GM12878 (cell line): ENCODE measurements around the gene ADAMTS13.

Experiments used
- EZH2 ChIP-seq: IDR thresholded peaks from 2 replicates; pipeline ENCODE4 v1.6.1; 2012; ENCODE audit warnings: low read depth, mild to moderate bottlenecking, control low read depth, inconsistent platforms, low read length, borderline replicate concordance; ENCODE audit not compliant: control insufficient read depth
- HDGF ChIP-seq: fragments of 450-650 bp; IDR thresholded peaks from 2 replicates; pipeline ENCODE4 v1.6.1; 2016; ENCODE audit warnings: antibody characterized with exemption
- NR2F1 ChIP-seq: fragments of 450-650 bp; conservative IDR thresholded peaks from 2 replicates; pipeline ENCODE4 v1.6.1; 2017; ENCODE audit warnings: mild to moderate bottlenecking
- POLR2A ChIP-seq: IDR thresholded peaks from 2 replicates; pipeline ENCODE4 v1.6.1; 2011; ENCODE audit warnings: low read depth, mild to moderate bottlenecking, low read length
- POU2F2 ChIP-seq: IDR thresholded peaks from 3 replicates; pipeline ENCODE4 v1.6.1; 2011; ENCODE audit warnings: low read depth, mild to moderate bottlenecking, low read length, borderline replicate concordance
- SP1 ChIP-seq: IDR thresholded peaks from one replicate; pipeline ENCODE4 v1.6.1; 2011; ENCODE audit warnings: low read depth, low read length
- TAF1 ChIP-seq: IDR thresholded peaks from 2 replicates; pipeline ENCODE4 v1.6.1; 2011; ENCODE audit warnings: mild to moderate bottlenecking, low read depth, low read length, borderline replicate concordance
- TCF3 ChIP-seq: IDR thresholded peaks from 2 replicates; pipeline ENCODE4 v1.6.1; 2012; ENCODE audit warnings: low read depth, mild to moderate bottlenecking, low read length, borderline replicate concordance; ENCODE audit not compliant: insufficient read depth
- ZBTB40 ChIP-seq: fragments of 450-650 bp; IDR thresholded peaks from 2 replicates; pipeline ENCODE4 v1.6.1; 2016; ENCODE audit warnings: mild to moderate bottlenecking, moderate library complexity, borderline replicate concordance
- ZNF24 ChIP-seq: fragments of 450-650 bp; IDR thresholded peaks from 2 replicates; pipeline ENCODE4 v1.6.1; 2017; ENCODE audit warnings: antibody characterized with exemption, mild to moderate bottlenecking
- ZNF592 ChIP-seq: fragments of 450-650 bp; IDR thresholded peaks from 2 replicates; pipeline ENCODE4 v1.6.1; 2017; ENCODE audit warnings: mild to moderate bottlenecking, moderate library complexity
- ZNF622 ChIP-seq: fragments of 450-650 bp; IDR thresholded peaks from 2 replicates; pipeline ENCODE4 v1.6.1; 2017; ENCODE audit warnings: mild to moderate bottlenecking, inconsistent platforms
- TF ChIP-seq, protein P1 (sequence below), 3 experiments: IDR thresholded peaks in 2 of 3; conservative IDR thresholded peaks in 1 of 3; 2 replicates each; pipeline ENCODE4 v1.5.1; 2011; ENCODE audit warnings: low read depth in 3 of 3, low read length in 3 of 3, mild to moderate bottlenecking in 3 of 3, control low read depth in 2 of 3, moderate library complexity in 2 of 3, inconsistent platforms in 1 of 3, mixed read lengths in 1 of 3; ENCODE audit not compliant: control insufficient read depth in 2 of 3, insufficient read depth in 1 of 3; ENCODE audit errors: extremely low read depth in 1 of 3

- no peak for TF ChIP-seq ZNF24
- no peak for TF ChIP-seq TAF1
- no peak for TF ChIP-seq ZBTB40
- TF ChIP-seq POU2F2, result no peak
- TF ChIP-seq, protein P1, sequence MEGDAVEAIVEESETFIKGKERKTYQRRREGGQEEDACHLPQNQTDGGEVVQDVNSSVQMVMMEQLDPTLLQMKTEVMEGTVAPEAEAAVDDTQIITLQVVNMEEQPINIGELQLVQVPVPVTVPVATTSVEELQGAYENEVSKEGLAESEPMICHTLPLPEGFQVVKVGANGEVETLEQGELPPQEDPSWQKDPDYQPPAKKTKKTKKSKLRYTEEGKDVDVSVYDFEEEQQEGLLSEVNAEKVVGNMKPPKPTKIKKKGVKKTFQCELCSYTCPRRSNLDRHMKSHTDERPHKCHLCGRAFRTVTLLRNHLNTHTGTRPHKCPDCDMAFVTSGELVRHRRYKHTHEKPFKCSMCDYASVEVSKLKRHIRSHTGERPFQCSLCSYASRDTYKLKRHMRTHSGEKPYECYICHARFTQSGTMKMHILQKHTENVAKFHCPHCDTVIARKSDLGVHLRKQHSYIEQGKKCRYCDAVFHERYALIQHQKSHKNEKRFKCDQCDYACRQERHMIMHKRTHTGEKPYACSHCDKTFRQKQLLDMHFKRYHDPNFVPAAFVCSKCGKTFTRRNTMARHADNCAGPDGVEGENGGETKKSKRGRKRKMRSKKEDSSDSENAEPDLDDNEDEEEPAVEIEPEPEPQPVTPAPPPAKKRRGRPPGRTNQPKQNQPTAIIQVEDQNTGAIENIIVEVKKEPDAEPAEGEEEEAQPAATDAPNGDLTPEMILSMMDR (IDR thresholded peaks at IDR 0.05 in 2 of 3, conservative IDR thresholded peaks at IDR 0.05 in 1 of 3; ENCODE audit: control insufficient read depth in 2 of 3, extremely low read depth in 1 of 3, insufficient read depth in 1 of 3, low read depth in 3 of 3, low read length in 3 of 3), result no peak
- TF ChIP-seq POLR2A, result no peak
- TF ChIP-seq TCF3, result no peak
- TF ChIP-seq ZNF592, result no peak
- no peak for TF ChIP-seq HDGF
- TF ChIP-seq SP1, result no peak
- TF ChIP-seq ZNF622, result no peak
- TF ChIP-seq NR2F1, result no peak
- no peak for TF ChIP-seq EZH2
Observed at GRCh38 chr9:133443248-133443647, 21.1 kb downstream of the ADAMTS13 start.
